NT2/D1 (cell line): ENCODE measurements around the gene RD3L.
A peak's percentile ranks its signal among the peaks of the same experiment; 100 is the strongest.
"Not testable (repeated sequence)": the region's sequence is repeated elsewhere in the genome, so short reads cannot be mapped to it uniquely, and the experiment has no call there.

ENCODE experiments used
- DNase-seq: peaks from one replicate; pipeline ENCODE4 v3.0.0-alpha.2; 2011; ENCODE audit warnings: low read depth, low spot score
- H3K27me3 ChIP-seq: 2 replicates; pipeline ENCODE4 v1.6.0; 2011; ENCODE audit warnings: mild to moderate bottlenecking; ENCODE audit not compliant: insufficient read length, insufficient read depth
- H3K36me3 ChIP-seq: 2 replicates; pipeline ENCODE4 v1.6.1; 2011; ENCODE audit warnings: mild to moderate bottlenecking, low read length, mixed read lengths; ENCODE audit not compliant: insufficient read depth, insufficient read length
- H3K4me1 ChIP-seq: 2 replicates; pipeline ENCODE4 v1.5.1; 2011; ENCODE audit not compliant: insufficient read depth, insufficient read length
- H3K4me3 ChIP-seq: 2 replicates; pipeline ENCODE4 v1.5.1; 2011; ENCODE audit warnings: low read depth; ENCODE audit not compliant: insufficient read length
- H3K9ac ChIP-seq: 2 replicates; pipeline ENCODE4 v1.6.0; 2011; ENCODE audit warnings: low read depth; ENCODE audit not compliant: insufficient read length
- H3K9me3 ChIP-seq: 2 replicates; pipeline ENCODE4 v1.5.1; 2011; ENCODE audit warnings: mild to moderate bottlenecking, low read length; ENCODE audit not compliant: insufficient read depth
- SUZ12 ChIP-seq: IDR thresholded peaks from 2 replicates; pipeline ENCODE4 v1.6.1; 2011; ENCODE audit not compliant: insufficient read length, insufficient read depth; ENCODE audit errors: extremely low read depth
- YY1 ChIP-seq: IDR thresholded peaks from 2 replicates; pipeline ENCODE4 v1.6.1; 2011; ENCODE audit not compliant: insufficient read length, insufficient read depth
- ZNF274 ChIP-seq: IDR thresholded peaks from 2 replicates; pipeline ENCODE4 v1.6.1; 2011; ENCODE audit warnings: mild to moderate bottlenecking, low read depth, low read length

RD3L gene

GRCh38 chr14:103925316-103925715 lies 17.0 kb downstream of the RD3L start:
- H3K9me3 ChIP-seq, result no peaks in the 10 kb centered on the region
- no peak for DNase-seq
- no peak overlapping the region for H3K4me3 ChIP-seq
- H3K27me3 ChIP-seq, result no peaks in the 10 kb centered on the region
- no peaks in the 10 kb centered on the region for H3K36me3 ChIP-seq
- H3K4me1 ChIP-seq, result no peaks in the 10 kb centered on the region
- no peak overlapping the region for H3K9ac ChIP-seq
- TF ChIP-seq SUZ12 (no peak), ZNF274 (no peak), YY1 (no peak)

DNA sequence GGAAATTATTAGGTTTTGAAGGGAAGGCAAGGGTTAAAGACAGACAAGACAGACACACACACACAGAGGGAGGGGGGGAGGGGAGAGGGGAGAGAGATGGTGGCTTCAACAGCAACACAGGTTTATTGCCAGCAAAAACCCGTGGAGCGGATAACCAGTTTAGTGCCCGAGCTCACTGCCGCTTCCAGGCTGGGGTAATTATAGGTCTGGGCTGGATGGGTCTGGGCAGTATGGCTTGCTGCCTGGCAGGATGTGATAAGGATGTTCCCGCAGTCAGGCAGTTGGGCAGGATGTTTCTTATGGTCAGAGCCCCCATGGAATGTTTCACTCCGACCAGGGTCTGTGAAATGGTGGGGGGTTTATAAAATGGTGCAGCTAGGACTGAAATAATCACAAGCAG lies 18.5 kb downstream of the RD3L start:
- Histone ChIP-seq H3K36me3 (peaks cover 3% of the 10 kb centered on the region), H3K4me1 (no peaks in the 10 kb centered on the region), H3K9me3 (no peaks in the 10 kb centered on the region), H3K4me3 (no peak overlapping the region), H3K27me3 (no peaks in the 10 kb centered on the region), H3K9ac (no peak overlapping the region)
- no peak for DNase-seq
- no peak for TF ChIP-seq SUZ12
- no peak for TF ChIP-seq ZNF274
- TF ChIP-seq YY1, result no peak

GRCh38 chr14:103921855-103922200 lies 20.5 kb downstream of the RD3L start:
- Histone ChIP-seq H3K36me3 (peaks cover 16% of the 10 kb centered on the region), H3K9ac (peak overlapping the region; percentile 3)
- not testable (repeated sequence) for H3K9me3 ChIP-seq, H3K4me3 ChIP-seq, H3K4me1 ChIP-seq, DNase-seq, H3K27me3 ChIP-seq

DNA sequence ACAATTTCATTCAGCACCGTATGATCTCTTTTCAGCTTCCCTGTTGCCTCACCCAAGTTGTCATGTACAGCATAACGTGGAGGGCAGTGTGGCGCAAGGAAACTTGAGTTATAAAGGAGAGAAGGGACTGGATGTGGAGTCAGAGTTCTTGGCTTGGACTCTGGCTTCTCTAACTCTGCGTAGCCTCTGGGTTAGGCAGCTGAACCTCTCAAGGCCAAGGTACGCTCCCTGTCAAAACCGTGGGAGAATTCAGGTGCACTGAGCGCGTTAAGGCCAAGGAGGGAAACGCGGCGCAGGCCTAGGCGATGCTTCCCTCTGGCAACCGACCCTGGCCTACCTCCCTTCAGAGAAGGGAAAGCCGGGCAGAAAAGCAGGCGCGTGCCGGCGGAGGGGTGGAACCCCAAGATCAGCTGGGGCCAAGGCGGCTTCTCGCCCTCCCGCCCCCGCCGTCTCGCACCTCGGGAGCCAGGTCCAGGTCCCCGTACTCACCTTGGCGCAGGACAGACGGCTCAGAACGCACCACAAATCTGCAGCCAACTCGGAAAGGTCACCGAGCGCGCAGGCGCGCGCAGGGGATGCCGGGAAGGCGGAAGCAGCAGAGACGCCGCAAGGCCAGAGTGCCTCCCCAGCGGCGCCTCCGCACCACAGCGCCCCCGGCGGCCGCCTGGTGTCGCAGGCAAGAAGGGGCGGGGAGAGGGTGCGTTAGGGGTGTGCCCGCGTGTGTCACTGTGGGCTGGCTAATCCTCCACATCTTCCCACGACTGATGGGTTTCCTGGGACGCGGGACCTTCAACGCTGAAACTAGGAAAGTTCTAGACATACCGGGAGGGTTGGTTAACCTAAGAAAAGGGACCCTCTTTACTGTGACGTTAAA lies 21.1 kb downstream of the RD3L start:
- Histone ChIP-seq H3K9me3 (no peaks in the 10 kb centered on the region), H3K27me3 (no peaks in the 10 kb centered on the region), H3K4me1 (no peaks in the 10 kb centered on the region), H3K9ac (peak overlapping the region; percentile 98), H3K4me3 (peak overlapping the region; percentile 96), H3K36me3 (peaks cover 22% of the 10 kb centered on the region)
- no peak for TF ChIP-seq SUZ12
- TF ChIP-seq ZNF274, result no peak
- no peak for TF ChIP-seq YY1
- peak; percentile 73 for DNase-seq

DNA sequence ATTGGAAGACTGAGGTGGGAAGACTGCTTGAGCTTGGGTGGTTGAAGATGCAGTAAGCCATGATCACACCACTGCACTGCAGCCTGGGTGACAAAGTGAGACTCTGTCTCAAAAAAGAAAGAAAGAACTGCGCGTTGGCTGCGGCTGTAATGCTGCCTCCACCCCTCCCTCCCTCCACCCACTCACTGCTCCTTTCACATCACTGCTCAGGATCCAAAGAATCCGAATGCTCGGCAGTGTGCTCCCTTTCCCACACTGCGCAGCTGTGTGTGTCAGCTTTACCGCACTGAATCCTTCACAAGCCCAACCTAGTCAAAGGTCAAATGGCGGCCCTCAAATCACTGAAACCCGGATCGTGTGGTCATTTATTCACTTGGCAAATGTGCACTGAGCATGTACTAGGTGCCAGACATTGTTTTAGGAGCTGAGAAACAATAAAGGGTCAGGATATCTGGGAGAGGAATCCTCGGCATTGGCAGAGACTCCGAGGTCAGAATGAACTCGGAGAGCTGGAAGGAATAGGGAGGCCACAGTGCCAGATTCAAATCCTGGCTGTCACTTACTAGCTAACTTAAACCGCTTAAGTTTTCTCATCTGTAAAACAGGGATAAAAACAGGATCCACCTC lies 25.6 kb downstream of the RD3L start:
- TF ChIP-seq SUZ12, result no peak
- TF ChIP-seq YY1, result no peak
- no peak for TF ChIP-seq ZNF274
- Histone ChIP-seq H3K9ac (no peak overlapping the region), H3K9me3 (no peaks in the 10 kb centered on the region), H3K4me1 (no peaks in the 10 kb centered on the region), H3K36me3 (peaks cover 48% of the 10 kb centered on the region), H3K4me3 (no peak overlapping the region), H3K27me3 (no peaks in the 10 kb centered on the region)
- no peak for DNase-seq

GRCh38 chr14:103915616-103916015 lies 26.7 kb downstream of the RD3L start:
- H3K9ac ChIP-seq, result no peak overlapping the region
- no peaks in the 10 kb centered on the region for H3K4me1 ChIP-seq
- no peaks in the 10 kb centered on the region for H3K27me3 ChIP-seq
- TF ChIP-seq YY1 (no peak), SUZ12 (no peak), ZNF274 (no peak)
- peaks cover 51% of the 10 kb centered on the region for H3K36me3 ChIP-seq
- no peak overlapping the region for H3K4me3 ChIP-seq
- no peaks in the 10 kb centered on the region for H3K9me3 ChIP-seq
- no peak for DNase-seq

DNA sequence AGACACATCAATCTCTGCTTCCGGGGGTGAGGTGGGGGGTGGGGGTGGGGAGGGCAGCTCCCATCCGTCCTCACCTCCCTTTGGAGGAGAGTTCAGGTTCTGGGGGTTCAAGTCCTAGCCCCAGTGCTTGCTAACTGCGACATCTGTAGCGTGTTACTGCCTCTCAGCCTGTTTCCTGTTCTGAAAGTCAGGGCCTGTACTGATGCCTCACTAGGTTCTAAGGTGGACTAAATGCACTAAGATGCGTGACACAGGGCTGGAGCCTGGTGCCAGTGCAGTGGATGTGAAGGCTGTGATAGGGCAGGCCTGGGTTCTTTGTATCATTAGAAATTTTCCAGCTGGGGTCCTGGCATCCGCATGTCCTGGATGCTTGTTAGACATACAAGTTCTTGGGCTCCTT lies 31.3 kb downstream of the RD3L start:
- DNase-seq, result no peak
- Histone ChIP-seq H3K4me3 (no peak overlapping the region), H3K9ac (no peak overlapping the region), H3K36me3 (peaks cover 33% of the 10 kb centered on the region), H3K4me1 (peaks cover 8% of the 10 kb centered on the region), H3K9me3 (no peaks in the 10 kb centered on the region), H3K27me3 (no peaks in the 10 kb centered on the region)
- TF ChIP-seq SUZ12 (no peak), YY1 (no peak), ZNF274 (no peak)
